Gastroesophageal sphincter (tissue), 3 donors: ENCODE results near the gene HS2ST1.

Source experiments
- EP300 ChIP-seq: sonication (generic); formaldehyde crosslinking; IDR thresholded peaks from one replicate; pipeline ENCODE4 v1.6.1; 2017; ENCODE audit warnings: antibody characterized with exemption, mild to moderate bottlenecking
- TF ChIP-seq, protein P1 (sequence below), 4 experiments: fragments of 200-600 bp in 2 of 4; fragments of 450-650 bp in 2 of 4; sonication (generic) in 1 of 4; IDR thresholded peaks; one replicate each; pipeline ENCODE4 v1.5.1; 2017 to 2019; ENCODE audit warnings: antibody characterized with exemption in 4 of 4, mild to moderate bottlenecking in 2 of 4, moderate library complexity in 2 of 4

DNA sequence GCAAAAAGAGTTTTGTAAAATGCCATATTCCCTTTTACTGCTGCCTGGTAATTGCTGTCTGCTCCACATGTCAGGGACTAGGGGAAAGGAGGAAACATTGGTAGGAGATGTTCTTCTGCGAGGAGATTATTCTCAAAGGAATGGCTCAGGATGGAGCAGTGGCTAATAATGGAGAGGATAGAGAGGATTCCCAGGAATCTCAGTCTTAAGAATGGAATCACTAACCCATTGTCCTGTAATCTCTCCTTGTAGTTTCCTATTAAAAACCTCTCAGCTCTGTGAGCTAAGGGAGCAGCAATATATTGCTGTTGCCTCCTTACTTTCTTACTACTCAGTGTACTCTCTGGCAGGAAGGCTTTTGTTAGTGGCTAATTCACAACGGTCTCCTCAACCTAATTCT lies 175.4 kb downstream of the HS2ST1 start:
- TF ChIP-seq, protein P1, sequence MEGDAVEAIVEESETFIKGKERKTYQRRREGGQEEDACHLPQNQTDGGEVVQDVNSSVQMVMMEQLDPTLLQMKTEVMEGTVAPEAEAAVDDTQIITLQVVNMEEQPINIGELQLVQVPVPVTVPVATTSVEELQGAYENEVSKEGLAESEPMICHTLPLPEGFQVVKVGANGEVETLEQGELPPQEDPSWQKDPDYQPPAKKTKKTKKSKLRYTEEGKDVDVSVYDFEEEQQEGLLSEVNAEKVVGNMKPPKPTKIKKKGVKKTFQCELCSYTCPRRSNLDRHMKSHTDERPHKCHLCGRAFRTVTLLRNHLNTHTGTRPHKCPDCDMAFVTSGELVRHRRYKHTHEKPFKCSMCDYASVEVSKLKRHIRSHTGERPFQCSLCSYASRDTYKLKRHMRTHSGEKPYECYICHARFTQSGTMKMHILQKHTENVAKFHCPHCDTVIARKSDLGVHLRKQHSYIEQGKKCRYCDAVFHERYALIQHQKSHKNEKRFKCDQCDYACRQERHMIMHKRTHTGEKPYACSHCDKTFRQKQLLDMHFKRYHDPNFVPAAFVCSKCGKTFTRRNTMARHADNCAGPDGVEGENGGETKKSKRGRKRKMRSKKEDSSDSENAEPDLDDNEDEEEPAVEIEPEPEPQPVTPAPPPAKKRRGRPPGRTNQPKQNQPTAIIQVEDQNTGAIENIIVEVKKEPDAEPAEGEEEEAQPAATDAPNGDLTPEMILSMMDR (IDR thresholded peaks at IDR 0.05): no peak
- TF ChIP-seq EP300: no peak
